NCI-H526 (cell line): ENCODE data around the gene CLDN5.

Experiments used
- DNase-seq, 2 experiments: peaks; one replicate each; lab custom pipeline; 2025; lab: John Stamatoyannopoulos, UW

The CLDN5 gene

GRCh38 chr22:19503869-19504268 is 20.3 kb downstream of the CLDN5 start:
- no peak for DNase-seq

- DNase-seq = no peak
Observed at GRCh38 chr22:19503367-19503766, 20.8 kb downstream of the CLDN5 start.

- DNase-seq = no peak
Observed at GRCh38 chr22:19501897-19502447, 22.2 kb downstream of the CLDN5 start.

- no peak for DNase-seq
Observed at GRCh38 chr22:19499880-19500242, 24.3 kb downstream of the CLDN5 start.

GRCh38 chr22:19499236-19499879 is 24.9 kb downstream of the CLDN5 start:
- DNase-seq = no peak

- no peak for DNase-seq
Observed at GRCh38 chr22:19498866-19499190, 25.4 kb downstream of the CLDN5 start.

- no peak for DNase-seq
Observed at GRCh38 chr22:19498154-19498865, 25.9 kb downstream of the CLDN5 start.

- no peak for DNase-seq
Observed at GRCh38 chr22:19497245-19497644, 27.0 kb downstream of the CLDN5 start.

GRCh38 chr22:19496324-19496630 is 27.9 kb downstream of the CLDN5 start:
- no peak for DNase-seq

GRCh38 chr22:19495562-19496323 is 28.5 kb downstream of the CLDN5 start:
- no peak for DNase-seq

GRCh38 chr22:19494676-19495173 is 29.5 kb downstream of the CLDN5 start:
- DNase-seq = no peak

- DNase-seq = no peak
Observed at GRCh38 chr22:19494001-19494560, 30.1 kb downstream of the CLDN5 start.

- DNase-seq = no peak
Observed at GRCh38 chr22:19492504-19493174, 31.6 kb downstream of the CLDN5 start.

GRCh38 chr22:19490628-19491230 is 33.5 kb downstream of the CLDN5 start:
- DNase-seq = no peak

GRCh38 chr22:19488884-19489843 is 35.0 kb downstream of the CLDN5 start:
- DNase-seq = no peak

GRCh38 chr22:19488285-19488684 is 35.9 kb downstream of the CLDN5 start:
- DNase-seq = no peak

GRCh38 chr22:19483481-19484244 is 40.5 kb downstream of the CLDN5 start:
- no peak for DNase-seq

GRCh38 chr22:19482297-19482696 is 41.9 kb downstream of the CLDN5 start:
- no peak for DNase-seq

- no peak for DNase-seq
Observed at GRCh38 chr22:19480789-19481188, 43.4 kb downstream of the CLDN5 start.

GRCh38 chr22:19480173-19480568 is 44.0 kb downstream of the CLDN5 start:
- peak in 1 of 2 experiments; percentile 14 for DNase-seq
